Activated B cell treated with CpG ODN at 0.5 μM for 24 hours (primary cell): ENCODE results near the gene SEPTIN14. TPM values are rescaled to one million over a fixed set of nuclear protein-coding genes. Genes with fewer than 3 reads are reported as not detected.
"Not testable (repeated sequence)": the region's sequence is repeated elsewhere in the genome, so short reads cannot be mapped to it uniquely, and the experiment has no call there.

Experiments
- ATAC-seq: fragments of 200-7000 bp; cut with Tn5 transposase; one replicate; pipeline ENCODE4 v1.10.0; 2021; ENCODE audit warnings: low read depth, mild to moderate bottlenecking, moderate library complexity
- CTCF ChIA-PET: fragments of 350-600 bp; sonication (Branson Sonifier 250); formaldehyde crosslinking; loops from one replicate; lab custom pipeline; 2021; ENCODE audit warnings: antibody characterized with exemption; lab: Charles Lee
- POLR2A ChIA-PET: fragments of 350-600 bp; sonication (Branson Sonifier 250); formaldehyde crosslinking; loops from one replicate; lab custom pipeline; 2021; ENCODE audit warnings: antibody characterized with exemption; lab: Charles Lee
- DNase-seq: peaks from one replicate; pipeline ENCODE4 v3.0.0; 2022
- H3K27ac Mint-ChIP-seq: one replicate; pipeline ENCODE4 v1.8.0; 2020; ENCODE audit warnings: mixed read lengths
- H3K27me3 Mint-ChIP-seq: one replicate; pipeline ENCODE4 v1.8.0; 2021; ENCODE audit warnings: mixed read lengths
- H3K36me3 Mint-ChIP-seq: one replicate; pipeline ENCODE4 v1.8.0; 2021; ENCODE audit warnings: low read depth, mixed read lengths
- H3K4me1 Mint-ChIP-seq: one replicate; pipeline ENCODE4 v1.8.0; 2021; ENCODE audit warnings: mixed read lengths
- H3K4me3 Mint-ChIP-seq: one replicate; pipeline ENCODE4 v1.8.0; 2020; ENCODE audit warnings: mild to moderate bottlenecking, mixed read lengths
- H3K9me3 Mint-ChIP-seq: one replicate; pipeline ENCODE4 v1.8.0; 2020; ENCODE audit warnings: mixed read lengths
- intact Hi-C: fragments of 100-400 bp; cut with micrococcal nuclease; formaldehyde crosslinking; loops from one replicate; pipeline ENCODE4 v1.15.1; 2024
- total RNA-seq: library from RNA; stranded (reverse); gene quantifications from 2 replicates; pipeline ENCODE4 v1.2.3, GENCODE V29; 2022
- TF ChIP-seq, protein P1 (sequence below): fragments of 200-600 bp; IDR thresholded peaks from one replicate; pipeline ENCODE4 v1.8.0; 2022; ENCODE audit warnings: antibody characterized with exemption, mild to moderate bottlenecking

SEPTIN14 gene
- total RNA-seq, 1 donor from 2014 or later: not detected

DNA sequence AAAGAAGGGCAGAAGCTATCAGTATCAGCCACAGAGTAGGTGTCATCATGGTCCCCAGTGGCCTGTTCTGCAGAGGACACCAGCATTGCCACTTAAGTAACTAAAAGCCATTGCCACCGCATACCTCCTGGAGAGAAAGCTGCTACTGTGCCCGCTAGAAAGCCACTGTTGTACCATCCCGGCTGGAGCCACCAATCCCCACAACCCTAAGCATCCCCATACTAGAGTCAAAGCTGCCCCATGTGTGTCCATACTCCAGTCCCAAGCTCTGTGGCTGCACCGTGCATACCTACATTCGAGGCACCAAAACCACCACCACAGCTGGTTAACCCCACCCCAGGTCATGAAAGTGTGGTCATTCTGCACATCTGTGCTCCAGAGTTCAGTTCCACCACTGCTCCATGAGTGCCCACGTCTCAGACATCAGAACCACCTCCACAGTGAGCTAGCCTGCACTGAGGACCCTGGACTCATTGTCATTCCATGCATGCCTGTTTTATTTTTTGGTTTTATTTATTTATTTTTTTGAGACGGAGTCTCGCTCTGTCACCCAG lies 9.5 kb upstream of the SEPTIN14 start:
- CTCF ChIA-PET: no interaction called here
- intact Hi-C loops: no loop called here
- Mint-ChIP-seq H3K4me1 (no peaks in the 10 kb centered on the region), H3K27ac (no peak overlapping the region), H3K4me3 (no peak overlapping the region), H3K36me3 (no peaks in the 10 kb centered on the region), H3K9me3 (no peaks in the 10 kb centered on the region), H3K27me3 (peaks cover 2% of the 10 kb centered on the region)
- DNase-seq: no peak
- TF ChIP-seq, protein P1, sequence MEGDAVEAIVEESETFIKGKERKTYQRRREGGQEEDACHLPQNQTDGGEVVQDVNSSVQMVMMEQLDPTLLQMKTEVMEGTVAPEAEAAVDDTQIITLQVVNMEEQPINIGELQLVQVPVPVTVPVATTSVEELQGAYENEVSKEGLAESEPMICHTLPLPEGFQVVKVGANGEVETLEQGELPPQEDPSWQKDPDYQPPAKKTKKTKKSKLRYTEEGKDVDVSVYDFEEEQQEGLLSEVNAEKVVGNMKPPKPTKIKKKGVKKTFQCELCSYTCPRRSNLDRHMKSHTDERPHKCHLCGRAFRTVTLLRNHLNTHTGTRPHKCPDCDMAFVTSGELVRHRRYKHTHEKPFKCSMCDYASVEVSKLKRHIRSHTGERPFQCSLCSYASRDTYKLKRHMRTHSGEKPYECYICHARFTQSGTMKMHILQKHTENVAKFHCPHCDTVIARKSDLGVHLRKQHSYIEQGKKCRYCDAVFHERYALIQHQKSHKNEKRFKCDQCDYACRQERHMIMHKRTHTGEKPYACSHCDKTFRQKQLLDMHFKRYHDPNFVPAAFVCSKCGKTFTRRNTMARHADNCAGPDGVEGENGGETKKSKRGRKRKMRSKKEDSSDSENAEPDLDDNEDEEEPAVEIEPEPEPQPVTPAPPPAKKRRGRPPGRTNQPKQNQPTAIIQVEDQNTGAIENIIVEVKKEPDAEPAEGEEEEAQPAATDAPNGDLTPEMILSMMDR: no peak
- no peak for ATAC-seq
- POLR2A ChIA-PET: interaction anchor here (0.6 kb wide), 1 partner anchor 90 kb away, joined by 4 read pairs; no protein-coding TSS in a partner anchor

DNA sequence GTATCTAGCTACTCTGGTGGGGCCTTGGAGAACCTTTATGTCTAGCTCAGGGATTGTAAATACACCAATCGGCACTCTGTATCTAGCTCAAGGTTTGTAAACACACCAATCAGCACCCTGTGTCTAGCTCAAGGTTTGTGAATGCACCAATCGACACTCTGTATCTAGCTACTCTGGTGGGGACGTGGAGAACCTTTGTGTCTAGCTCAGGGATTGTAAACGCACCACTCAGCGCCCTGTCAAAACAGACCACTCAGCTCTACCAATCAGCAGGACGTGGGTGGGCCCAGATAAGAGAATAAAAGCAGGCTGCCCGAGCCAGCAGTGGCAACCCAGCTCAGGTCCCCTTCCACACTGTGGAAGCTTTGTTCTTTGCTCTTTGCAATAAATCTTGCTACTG lies 6.4 kb upstream of the SEPTIN14 start:
- H3K4me3 Mint-ChIP-seq, DNase-seq, H3K36me3 Mint-ChIP-seq, H3K27ac Mint-ChIP-seq, POLR2A ChIA-PET, H3K9me3 Mint-ChIP-seq, ATAC-seq, intact Hi-C loops, H3K27me3 Mint-ChIP-seq, CTCF ChIA-PET, H3K4me1 Mint-ChIP-seq: not testable (repeated sequence)

DNA sequence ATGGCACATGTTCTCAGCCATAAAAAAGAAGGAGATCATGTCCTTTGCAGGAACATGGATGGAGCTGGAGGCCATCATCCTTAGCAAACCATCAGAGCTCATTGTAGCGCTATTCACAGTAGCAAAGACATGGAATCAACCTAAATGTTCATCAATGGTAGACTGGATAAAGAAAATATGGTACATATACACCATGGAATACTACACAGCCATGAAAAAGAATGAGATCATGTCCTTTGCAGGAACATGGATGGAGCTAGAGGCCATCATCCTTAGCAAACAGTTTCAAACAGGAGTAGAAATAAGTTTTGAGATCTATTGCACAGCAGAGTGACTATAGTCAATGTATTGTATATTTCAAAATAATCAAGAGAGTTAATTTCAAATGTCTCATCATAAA lies 17.4 kb downstream of the SEPTIN14 start:
- POLR2A ChIA-PET, H3K36me3 Mint-ChIP-seq, H3K4me1 Mint-ChIP-seq: not testable (repeated sequence)

DNA sequence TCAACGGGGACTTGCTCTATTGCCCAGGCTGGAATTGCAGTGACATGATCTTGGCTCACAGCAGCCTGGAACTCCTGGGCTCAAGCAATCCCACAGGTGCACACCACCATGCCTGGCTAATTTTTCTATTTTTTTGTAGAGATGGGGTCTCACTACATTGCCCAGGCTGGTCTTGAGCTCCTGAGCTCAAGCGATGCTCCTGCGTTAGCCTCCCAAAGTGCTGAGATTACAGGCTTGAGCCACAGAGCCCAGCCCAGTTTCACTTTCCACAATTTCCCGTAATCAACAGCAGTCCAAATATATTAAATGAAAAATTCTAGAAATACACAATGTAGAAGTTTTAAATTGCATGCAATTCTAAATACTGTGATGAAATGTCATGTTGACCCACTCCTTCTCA lies 24.0 kb downstream of the SEPTIN14 start:
- Mint-ChIP-seq H3K9me3 (peaks cover 3% of the 10 kb centered on the region), H3K36me3 (no peaks in the 10 kb centered on the region), H3K27ac (no peak overlapping the region), H3K4me1 (no peaks in the 10 kb centered on the region), H3K27me3 (peaks cover 2% of the 10 kb centered on the region), H3K4me3 (no peak overlapping the region)
- ATAC-seq (no peak), DNase-seq (no peak)
- TF ChIP-seq, protein P1: no peak
- ChIA-PET CTCF (no interaction called here), POLR2A (no interaction called here)
- intact Hi-C loops: no loop called here

More for the DNA sequence above, 17.4 kb downstream of the SEPTIN14 start:
- intact Hi-C loops, H3K27me3 Mint-ChIP-seq, H3K9me3 Mint-ChIP-seq, DNase-seq, H3K27ac Mint-ChIP-seq, H3K4me3 Mint-ChIP-seq, CTCF ChIA-PET, ATAC-seq: not testable (repeated sequence)

DNA sequence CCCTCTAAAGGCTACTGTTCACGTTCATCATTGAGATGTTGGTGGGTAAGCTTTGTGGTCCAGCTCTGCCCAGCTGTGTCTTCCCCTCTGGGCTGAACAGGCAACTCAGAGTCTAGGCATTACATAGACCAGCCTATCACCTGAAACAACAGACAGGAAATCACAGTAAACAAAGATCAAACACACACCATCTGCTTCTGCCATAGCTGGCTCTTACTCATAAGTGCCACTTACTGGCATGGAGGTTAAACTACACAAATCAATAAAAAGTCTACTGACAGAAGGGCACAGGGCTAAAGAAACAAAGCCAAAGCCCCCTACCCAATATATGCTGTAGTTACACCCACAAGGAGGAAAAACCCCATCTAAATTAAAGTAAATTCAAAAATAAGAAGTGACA lies 35.0 kb downstream of the SEPTIN14 start:
- Mint-ChIP-seq H3K36me3 (peaks cover 4% of the 10 kb centered on the region), H3K27ac (no peak overlapping the region)

DNA sequence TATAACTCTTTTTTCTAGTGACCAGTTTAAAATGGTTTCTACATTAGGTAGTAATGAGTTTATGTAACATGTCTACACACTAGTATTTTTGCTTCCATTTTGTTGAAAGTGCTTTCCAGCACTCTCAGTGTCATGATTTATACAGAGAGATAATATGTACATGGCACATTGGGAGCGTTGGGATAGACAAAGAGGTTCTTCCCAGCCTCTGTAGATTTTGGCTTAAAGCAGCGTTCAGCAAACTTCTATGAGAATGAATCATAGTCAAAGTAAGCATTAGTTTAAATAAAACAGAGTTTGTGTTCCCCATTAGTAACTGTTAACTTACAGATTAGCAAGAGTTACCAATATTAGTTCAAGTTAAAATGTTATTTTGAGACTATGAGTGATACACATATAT lies 43.9 kb downstream of the SEPTIN14 start:
- ChIA-PET POLR2A (no interaction called here), CTCF (no interaction called here)
- no peaks in the 10 kb centered on the region for H3K4me1 Mint-ChIP-seq
- intact Hi-C loops: no loop called here
- no peak overlapping the region for H3K4me3 Mint-ChIP-seq
- DNase-seq (no peak), ATAC-seq (no peak)
- H3K9me3 Mint-ChIP-seq: peaks cover 24% of the 10 kb centered on the region
- H3K36me3 Mint-ChIP-seq: peaks cover 2% of the 10 kb centered on the region
- TF ChIP-seq, protein P1: no peak
- H3K27me3 Mint-ChIP-seq: no peaks in the 10 kb centered on the region
- no peak overlapping the region for H3K27ac Mint-ChIP-seq

More for the DNA sequence above, 35.0 kb downstream of the SEPTIN14 start:
- DNase-seq: no peak
- Mint-ChIP-seq H3K4me3 (no peak overlapping the region), H3K27me3 (no peaks in the 10 kb centered on the region), H3K9me3 (peaks cover 40% of the 10 kb centered on the region), H3K4me1 (no peaks in the 10 kb centered on the region)
- ChIA-PET CTCF (no interaction called here), POLR2A (no interaction called here)
- TF ChIP-seq, protein P1: no peak
- intact Hi-C loops: no loop called here
- ATAC-seq: no peak

DNA sequence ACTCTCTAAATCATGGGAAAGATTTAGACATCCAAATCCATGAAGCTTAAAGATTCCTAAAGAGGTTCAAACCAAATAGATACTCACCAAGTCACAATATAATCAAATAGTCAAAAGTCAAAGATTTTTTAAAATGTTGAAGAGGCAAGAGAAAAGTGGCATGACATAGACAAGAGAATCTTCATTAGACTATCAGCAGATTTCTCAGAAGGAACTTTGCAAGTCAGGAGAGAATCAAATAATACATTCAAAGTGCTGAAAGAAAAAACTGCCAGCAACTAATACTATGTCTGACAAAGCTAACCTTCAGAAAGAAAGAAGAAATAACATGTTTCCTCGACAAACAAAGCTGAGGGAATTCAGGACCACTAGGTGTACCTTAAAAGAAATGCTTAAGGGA lies 65.3 kb downstream of the SEPTIN14 start:
- H3K27me3 Mint-ChIP-seq, H3K9me3 Mint-ChIP-seq, intact Hi-C loops, ATAC-seq, CTCF ChIA-PET, POLR2A ChIA-PET, DNase-seq, H3K4me3 Mint-ChIP-seq, H3K4me1 Mint-ChIP-seq, H3K36me3 Mint-ChIP-seq, H3K27ac Mint-ChIP-seq: not testable (repeated sequence)
